H1 (cell line): ENCODE measurements around the gene NFATC1. TPM values are rescaled to one million over a fixed set of nuclear protein-coding genes. Genes with fewer than 3 reads are reported as not detected.

Source experiments
- CHD2 ChIP-seq: IDR thresholded peaks from 2 replicates; pipeline ENCODE4 v1.6.1; 2012; ENCODE audit warnings: low read length, improper control_type of control experiment
- CREB1 ChIP-seq: IDR thresholded peaks from 2 replicates; pipeline ENCODE4 v1.6.1; 2012; ENCODE audit warnings: inconsistent platforms
- CTBP2 ChIP-seq: IDR thresholded peaks from 2 replicates; pipeline ENCODE4 v1.7.0; 2011; ENCODE audit warnings: borderline replicate concordance, mild to moderate bottlenecking, moderate library complexity, mixed read lengths, low read length; ENCODE audit not compliant: insufficient read depth, insufficient read length
- FOSL1 ChIP-seq: IDR thresholded peaks from 2 replicates; pipeline ENCODE4 v1.6.1; 2011; ENCODE audit warnings: mild to moderate bottlenecking, low read depth, low read length, moderate library complexity; ENCODE audit not compliant: insufficient read depth
- HDAC2 ChIP-seq, 2 experiments: fragments of 300-600 bp in 1 of 2; sonication (generic) in 1 of 2; IDR thresholded peaks; 2 replicates each; pipeline ENCODE4 v1.6.1; 2011 to 2012; ENCODE audit warnings: low read depth in 2 of 2, low read length in 2 of 2, mild to moderate bottlenecking in 2 of 2, moderate library complexity in 2 of 2, borderline replicate concordance in 1 of 2, inconsistent platforms in 1 of 2
- KDM4A ChIP-seq: IDR thresholded peaks from one replicate; pipeline ENCODE4 v1.7.1; 2012; ENCODE audit warnings: low read depth, mild to moderate bottlenecking, moderate library complexity, low read length, inconsistent platforms; ENCODE audit not compliant: severe bottlenecking
- KDM5A ChIP-seq: fragments of 200-600 bp; IDR thresholded peaks from 2 replicates; pipeline ENCODE4 v1.7.1; 2012; ENCODE audit warnings: mild to moderate bottlenecking, low read length, inconsistent platforms, mixed read lengths
- POU5F1 ChIP-seq: IDR thresholded peaks from 2 replicates; pipeline ENCODE4 v1.6.1; 2011; ENCODE audit warnings: low read depth, mild to moderate bottlenecking, low read length, moderate library complexity
- RAD21 ChIP-seq, 2 experiments: IDR thresholded peaks in 1 of 2; conservative IDR thresholded peaks in 1 of 2; 2 replicates each; pipeline ENCODE4 v1.6.1; 2011; ENCODE audit warnings: low read depth in 2 of 2, low read length in 2 of 2, improper control_type of control experiment in 1 of 2, inconsistent platforms in 1 of 2, mild to moderate bottlenecking in 1 of 2, moderate library complexity in 1 of 2
- RXRA ChIP-seq: IDR thresholded peaks from 2 replicates; pipeline ENCODE4 v1.6.1; 2011; ENCODE audit warnings: low read depth, mild to moderate bottlenecking, low read length, moderate library complexity; ENCODE audit not compliant: insufficient read depth
- SRF ChIP-seq: IDR thresholded peaks from 2 replicates; pipeline ENCODE4 v1.6.1; 2011; ENCODE audit warnings: mild to moderate bottlenecking, low read depth, low read length, moderate library complexity
- TAF1 ChIP-seq: IDR thresholded peaks from 2 replicates; pipeline ENCODE4 v1.6.1; 2011; ENCODE audit warnings: mild to moderate bottlenecking, low read depth, low read length
- TCF12 ChIP-seq: IDR thresholded peaks from 2 replicates; pipeline ENCODE4 v1.6.1; 2011; ENCODE audit warnings: low read depth, mild to moderate bottlenecking, low read length
- polyA plus RNA-seq, 7 experiments: library from polyadenylated mRNA; depleted of rRNA in 3 of 7; stranded (reverse) in 5 of 7; unstranded in 2 of 7; fragments of >200 nt in 5 of 7; fragments of 200-250 nt in 2 of 7; gene quantifications; 1 replicate in 5 of 7; 2 replicates in 1 of 7; 4 replicates in 1 of 7; pipeline versions ENCODE4 v1.2.1 to v1.2.3, GENCODE V29; 2011 to 2013; ENCODE audit warnings: missing spikeins in 2 of 7, mixed read lengths in 2 of 7
- total RNA-seq: library from RNA; stranded (reverse); fragmentation: NEBNext Ultra II Directional; extraction: Animal tissue kit (Norgen Biotek cat#: 25700); gene quantifications from 2 replicates; pipeline ENCODE4 v1.2.1, GENCODE V29; 2021

Gene NFATC1
- total and polyA plus RNA-seq, 2 of the 8 experiments (the other 6 are each of a cell fraction or from before 2014, with no cell fraction given): 2.0 to 6.6 TPM

GRCh38 chr18:79393635-79394533 is 1.8 kb upstream of the NFATC1 start (continued):
- TF ChIP-seq TCF12 (no peak), POU5F1 (no peak), HDAC2 (IDR thresholded peaks at IDR 0.05; ENCODE audit: borderline replicate concordance in 1 of 2, low read depth in 2 of 2, low read length in 2 of 2) (no peak), CTBP2 (no peak), FOSL1 (no peak), RAD21 (IDR thresholded peaks at IDR 0.05 in 1 of 2, conservative IDR thresholded peaks at IDR 0.05 in 1 of 2; ENCODE audit: low read depth in 2 of 2, low read length in 2 of 2) (no peak), SRF (no peak), CREB1 (no peak), KDM4A (peak; percentile 36), CHD2 (no peak), RXRA (no peak), TAF1 (no peak), KDM5A (no peak)
